NCI-H2171 (cell line): ENCODE measurements around the gene KLB.

Experiments
- DNase-seq: peaks from one replicate; lab custom pipeline; 2025; lab: John Stamatoyannopoulos, UW

KLB gene

DNA sequence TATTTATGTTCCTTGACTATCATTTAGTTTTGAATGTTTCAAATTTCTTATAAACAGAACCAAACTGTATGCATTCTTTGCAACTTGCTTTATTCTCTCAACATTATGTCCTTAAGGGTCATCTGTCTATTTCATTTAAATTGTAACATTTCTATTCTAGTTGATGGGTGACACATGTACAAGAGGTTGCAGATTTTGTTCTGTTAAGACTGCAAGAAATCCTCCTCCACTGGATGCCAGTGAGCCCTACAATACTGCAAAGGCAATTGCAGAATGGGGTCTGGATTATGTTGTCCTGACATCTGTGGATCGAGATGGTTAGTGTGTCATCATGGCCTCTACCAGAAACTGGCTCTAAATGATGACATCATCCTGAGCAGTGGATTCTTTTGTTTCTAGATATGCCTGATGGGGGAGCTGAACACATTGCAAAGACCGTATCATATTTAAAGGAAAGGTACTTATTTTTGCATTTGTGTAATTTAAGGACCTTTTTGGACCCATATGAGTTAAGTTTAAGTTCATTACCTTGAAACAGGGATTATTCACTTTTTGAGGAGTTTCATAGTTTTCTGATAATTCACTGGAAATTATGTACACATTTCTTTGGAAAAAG, 58.3 kb downstream of the KLB start:
- DNase-seq: no peak

DNA sequence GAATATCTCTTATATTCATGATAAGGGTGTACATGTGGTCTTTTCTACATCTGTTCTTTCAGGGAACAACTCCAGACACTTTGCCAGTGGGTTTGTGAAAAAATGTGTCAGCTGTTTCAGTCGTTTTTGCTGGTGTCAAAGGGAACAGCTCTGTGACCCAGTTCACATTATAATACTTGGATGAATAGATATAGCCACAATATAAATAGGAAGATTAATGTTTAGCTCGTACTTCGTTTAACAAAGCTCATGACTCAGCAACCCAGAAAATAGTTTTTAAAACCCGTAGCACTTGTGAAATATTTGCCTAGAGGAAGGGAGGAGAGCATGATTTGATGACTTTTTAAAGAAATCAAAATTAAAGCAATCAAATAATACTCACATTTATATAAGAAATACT, 60.0 kb downstream of the KLB start:
- DNase-seq: no peak

DNA sequence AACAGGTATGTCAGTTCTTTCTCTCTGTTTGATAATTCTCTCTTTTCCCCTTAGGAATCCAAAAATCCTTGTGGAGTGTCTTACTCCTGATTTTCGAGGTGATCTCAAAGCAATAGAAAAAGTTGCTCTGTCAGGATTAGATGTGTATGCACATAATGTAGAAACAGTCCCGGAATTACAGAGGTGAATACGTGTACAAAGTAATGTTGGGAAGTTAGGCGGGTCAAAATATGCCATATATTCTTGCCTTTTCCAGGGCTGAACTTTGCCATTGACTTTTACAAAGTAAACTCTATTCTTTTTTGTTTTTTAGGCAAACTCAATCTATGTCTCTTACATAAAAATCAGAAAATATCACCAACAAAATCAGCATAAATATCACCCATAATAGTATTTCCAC, 60.7 kb downstream of the KLB start:
- DNase-seq: no peak

DNA sequence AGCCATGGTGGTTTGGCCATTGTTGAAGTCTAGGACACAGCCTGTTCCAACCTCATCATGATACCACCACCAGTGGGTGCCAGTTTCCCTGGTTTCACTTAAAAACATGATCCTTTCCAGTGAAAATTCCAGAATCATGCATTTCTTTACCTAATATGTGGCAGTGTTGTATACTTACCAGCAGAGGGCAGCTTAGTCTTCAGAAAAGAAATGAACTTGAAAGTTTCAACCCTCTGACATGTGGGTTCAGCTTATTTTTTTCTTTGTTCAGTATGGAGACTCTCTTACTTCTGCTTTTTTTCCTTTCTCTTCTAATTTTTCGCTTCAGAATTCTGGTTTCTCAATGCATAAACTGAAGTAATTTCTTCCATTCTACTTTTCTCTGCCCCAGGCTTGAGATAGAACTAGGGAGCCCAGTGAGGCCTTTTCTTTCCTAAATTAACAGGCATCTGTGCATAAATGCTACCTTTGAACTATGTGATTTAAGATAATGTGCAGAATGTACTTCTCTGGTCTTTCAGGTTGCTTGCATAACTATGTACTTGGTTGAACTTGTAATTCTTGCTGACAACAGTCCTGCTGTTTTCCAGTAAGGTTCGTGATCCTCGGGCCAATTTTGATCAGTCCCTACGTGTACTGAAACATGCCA, 62.8 kb downstream of the KLB start:
- DNase-seq: peak; percentile 18

DNA sequence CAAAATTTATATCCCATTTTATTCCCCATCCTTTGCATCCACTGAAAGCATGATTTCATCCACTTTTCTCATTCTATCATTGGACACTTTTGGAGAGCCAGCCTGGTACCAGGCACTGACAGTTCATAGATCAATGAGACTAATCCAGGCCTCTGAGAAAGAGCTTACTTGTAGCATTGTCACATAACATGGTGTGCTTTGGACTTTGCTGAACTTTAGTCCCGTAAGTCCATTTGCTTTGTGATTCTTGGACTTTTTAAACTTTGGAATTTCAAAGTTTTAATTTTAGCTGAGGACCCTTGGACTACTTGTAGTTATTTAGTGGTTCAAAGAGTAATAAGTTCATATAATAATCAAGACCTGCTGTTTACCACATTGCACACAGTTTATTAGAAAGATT, 63.7 kb downstream of the KLB start:
- DNase-seq: no peak

DNA sequence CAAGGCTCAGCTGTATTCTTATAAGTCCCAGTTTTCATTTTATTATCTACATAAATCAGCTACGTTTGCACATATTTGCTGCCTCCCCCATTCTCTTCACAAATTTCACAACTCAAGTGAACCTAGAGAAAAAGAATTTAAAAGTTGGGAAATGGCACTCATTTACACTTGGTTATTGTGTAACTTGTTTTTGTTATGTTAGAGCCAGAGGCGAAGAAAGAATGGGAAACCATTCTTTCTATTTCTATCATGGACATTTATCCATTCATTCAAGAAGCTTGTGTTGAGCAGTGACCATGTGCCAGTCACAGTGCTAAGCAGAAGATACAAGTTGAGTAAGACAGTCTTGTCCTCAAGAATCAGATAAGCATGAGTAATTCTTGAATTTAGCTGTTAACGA, 65.7 kb downstream of the KLB start:
- no peak for DNase-seq

DNA sequence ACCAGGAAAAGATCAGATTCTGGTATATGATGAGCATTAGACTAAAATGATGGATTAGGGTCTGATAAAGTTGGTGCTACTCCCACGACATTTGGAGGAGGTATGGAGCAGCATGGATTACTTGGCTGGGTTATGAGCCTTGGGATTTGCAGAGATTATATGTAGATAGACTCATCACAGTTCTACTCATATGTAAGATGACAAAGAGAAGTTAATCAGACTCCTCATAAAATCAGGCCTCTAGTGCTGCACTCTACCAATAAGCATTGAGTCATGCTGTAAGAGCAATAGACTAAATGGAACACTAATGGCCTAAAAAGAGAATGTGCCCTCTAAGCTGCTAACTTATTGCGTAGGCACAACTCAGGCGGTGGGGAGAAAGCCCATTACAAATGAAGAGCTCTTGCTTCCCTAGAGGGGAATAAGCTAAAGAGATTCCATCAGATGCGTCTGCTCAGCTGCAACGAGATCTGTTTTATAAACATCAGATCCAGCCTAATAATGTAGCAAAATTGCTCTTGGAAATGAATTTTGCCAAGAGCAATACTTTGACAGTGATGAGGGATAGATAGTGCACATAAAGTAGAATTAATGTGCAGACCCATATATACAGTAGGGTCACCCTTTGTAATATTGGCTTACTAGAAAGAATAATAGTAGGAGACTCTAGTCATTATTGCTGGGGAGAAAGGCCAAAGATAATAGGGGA, 69.6 kb downstream of the KLB start:
- no peak for DNase-seq

DNA sequence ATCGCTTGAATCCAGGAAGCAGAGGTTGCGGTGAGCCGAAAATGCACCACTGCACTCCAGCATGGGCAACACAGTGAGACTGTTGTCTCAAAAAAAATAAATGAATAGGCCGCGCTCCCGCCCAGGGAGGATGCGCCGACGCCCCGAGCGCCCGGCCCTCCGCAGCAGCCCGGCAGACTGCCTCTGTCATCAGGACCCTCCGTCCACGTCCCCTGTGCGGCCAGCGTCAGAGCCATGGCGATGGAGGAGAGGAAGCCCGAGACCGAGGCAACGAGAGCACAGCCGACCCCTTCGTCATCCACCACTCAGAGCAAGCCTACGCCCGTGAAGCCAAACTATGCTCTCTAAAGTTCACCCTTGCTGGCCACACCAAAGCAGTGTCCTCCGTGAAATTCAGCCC, 73.5 kb downstream of the KLB start:
- no peak for DNase-seq

DNA sequence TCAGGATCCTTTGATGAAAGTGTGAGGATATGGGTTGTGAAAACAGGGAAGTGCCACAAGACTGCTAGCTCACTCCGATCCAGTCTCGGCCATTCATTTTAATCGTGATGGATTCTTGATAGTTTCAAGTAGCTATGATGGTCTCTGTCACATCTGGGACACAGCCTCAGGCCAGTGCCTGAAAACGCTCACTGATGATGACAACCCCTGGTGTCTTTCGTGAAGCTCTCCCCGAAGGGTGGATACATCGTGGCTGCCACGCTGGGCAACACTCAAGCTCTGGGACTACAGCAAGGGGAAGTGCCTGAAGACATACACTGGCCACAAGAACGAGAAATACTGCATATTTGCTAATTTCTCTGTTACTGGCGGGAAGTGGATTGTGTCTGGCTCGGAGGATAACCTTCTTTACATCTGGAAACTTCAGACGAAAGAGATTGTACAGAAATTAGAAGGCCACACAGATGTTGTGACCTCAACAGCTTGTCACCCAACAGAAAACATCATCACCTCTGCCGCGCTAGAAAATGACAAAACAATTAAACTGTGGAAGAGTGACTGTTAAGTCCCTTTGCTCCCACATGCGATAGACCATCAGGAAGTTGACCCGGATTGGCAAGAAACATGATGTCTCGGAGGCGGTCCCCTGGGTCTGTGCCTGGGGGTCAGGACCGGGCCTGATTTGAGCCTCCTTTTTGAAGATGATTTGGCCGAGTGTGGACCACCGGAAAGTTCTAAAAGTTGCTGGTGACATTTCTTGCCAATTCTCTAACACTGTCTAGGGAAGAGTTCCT, 74.4 kb downstream of the KLB start:
- no peak for DNase-seq

DNA sequence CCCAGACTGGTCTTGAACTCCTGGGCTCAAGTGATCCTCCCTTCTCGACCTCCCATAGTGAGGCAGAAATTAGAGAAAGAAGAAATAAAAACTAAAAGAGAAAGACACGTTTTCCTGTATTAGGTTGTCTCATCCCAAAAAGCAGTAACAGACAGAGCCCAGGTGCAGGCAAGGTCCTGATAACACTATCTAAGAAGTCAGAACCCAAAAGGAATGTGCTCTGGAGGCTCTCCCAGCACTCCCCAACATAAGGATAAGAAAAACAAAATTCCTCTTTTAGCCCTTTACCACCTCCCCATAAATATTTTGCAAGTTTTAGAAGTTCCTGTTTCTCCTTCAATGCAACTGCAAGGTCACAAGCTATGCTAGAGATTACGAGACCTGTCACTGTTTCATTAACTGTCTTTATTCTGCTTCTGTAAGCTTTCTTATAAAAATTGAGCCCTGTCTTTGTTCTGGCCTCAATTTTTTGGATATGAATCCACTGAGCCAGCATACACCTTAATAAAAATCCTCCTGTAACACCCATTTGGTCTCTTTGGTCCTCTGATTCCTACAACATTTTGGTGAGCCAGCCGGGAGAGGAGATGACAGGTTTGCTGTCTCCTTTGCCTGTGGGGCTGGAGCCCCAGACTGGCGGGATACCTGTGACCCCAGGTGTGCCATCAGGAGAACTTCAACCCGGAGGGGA, 78.0 kb downstream of the KLB start:
- DNase-seq: no peak

DNA sequence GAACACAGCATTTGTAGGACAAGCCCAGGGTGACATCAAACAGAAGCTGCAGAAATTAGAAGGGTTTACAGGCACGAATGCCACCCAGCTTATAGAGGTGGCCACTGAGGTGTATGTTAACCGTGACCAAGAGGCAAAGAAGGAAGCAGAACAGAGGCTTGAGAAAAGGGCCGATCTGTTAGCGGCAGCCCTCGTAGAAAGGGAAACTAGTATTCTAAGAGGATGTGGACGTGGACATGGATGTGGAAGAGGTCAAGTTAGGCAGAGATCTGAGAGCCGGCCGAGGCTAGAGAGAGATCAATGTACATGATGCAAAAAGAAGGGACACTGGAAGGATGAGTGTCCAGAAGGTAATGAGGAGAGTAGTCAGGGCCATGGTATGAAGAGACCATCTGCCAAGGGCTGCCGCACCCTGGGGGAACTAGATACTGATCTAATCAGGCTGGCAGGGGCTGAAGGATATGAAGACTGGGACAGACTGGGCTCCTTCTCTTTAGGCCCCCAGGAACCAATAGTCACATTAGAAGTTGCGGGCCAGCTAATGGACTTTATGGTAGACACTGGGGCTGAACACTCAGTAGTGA, 79.6 kb downstream of the KLB start:
- no peak for DNase-seq

DNA sequence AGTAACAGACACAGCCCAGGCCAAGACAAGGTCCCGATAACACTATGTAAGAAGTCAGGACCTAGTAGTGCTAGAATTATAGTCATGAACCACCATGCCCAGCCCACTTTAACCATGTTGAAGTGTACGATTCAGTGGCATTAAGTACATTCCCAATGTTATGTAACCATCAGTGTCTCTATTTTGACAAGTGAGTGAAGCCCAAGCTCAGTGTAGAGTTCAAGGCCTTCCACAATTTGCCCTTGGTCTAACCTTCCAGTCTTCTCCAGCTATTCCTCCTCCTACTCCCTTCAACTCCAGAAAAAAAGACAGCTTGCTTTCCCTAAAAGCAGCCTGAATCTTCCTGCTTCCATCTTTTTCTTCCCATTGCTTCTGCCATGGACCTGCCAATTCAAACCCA, 83.6 kb downstream of the KLB start:
- no peak for DNase-seq

DNA sequence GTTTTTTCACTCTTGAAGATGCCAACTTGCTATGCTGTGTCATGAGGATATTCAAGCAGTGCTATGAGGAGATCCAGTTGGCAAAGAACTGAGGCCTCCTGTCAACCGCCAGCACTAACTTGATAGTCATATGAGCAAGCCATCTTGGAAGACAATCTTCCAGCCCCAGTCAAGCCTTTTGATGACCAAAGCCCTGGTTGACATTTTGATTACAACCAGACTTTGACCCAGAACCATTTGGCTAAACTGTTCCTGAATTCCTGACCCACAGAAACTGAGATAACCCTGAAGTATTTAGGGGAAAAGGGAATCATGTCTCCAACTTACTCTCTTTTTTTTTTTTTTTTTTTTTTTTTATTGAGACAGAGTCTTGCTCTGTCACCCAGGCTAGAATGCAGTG, 87.6 kb downstream of the KLB start:
- no peak for DNase-seq

DNA sequence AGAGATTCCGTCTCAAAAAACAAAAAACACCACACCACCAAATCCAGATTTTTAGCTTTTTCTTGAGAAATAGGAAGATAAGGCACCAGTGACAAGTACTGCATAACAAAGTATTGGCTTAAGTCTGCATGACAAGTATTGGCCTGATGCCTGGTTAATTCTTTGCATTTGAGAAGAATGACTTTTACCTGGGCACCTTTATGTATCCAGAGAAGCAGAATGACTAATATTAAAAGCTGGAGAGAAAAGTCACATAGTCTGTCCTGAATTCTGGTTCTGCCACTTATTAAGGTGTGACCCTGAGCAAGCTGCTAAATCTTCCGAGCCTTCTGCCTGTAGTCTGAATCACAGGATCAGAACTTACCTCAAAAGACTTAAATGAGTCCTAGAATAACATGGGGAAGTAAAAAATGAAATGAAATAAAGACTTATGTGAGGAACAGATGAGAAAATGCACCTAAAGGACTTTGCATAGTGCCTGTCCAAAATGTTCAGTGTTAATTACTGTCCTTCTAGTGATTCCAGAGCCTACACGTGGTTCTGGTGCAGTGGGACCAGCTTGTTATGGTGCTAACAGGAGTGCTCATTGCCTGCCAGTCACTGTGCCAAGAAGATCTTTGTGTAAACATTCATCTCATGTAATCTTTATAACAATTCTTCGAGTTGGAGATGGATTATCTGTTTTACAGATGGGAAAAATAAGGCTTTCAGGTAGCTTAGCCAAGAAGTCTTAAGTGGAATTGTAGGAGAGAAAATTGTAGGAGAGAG, 88.9 kb downstream of the KLB start:
- DNase-seq: no peak

DNA sequence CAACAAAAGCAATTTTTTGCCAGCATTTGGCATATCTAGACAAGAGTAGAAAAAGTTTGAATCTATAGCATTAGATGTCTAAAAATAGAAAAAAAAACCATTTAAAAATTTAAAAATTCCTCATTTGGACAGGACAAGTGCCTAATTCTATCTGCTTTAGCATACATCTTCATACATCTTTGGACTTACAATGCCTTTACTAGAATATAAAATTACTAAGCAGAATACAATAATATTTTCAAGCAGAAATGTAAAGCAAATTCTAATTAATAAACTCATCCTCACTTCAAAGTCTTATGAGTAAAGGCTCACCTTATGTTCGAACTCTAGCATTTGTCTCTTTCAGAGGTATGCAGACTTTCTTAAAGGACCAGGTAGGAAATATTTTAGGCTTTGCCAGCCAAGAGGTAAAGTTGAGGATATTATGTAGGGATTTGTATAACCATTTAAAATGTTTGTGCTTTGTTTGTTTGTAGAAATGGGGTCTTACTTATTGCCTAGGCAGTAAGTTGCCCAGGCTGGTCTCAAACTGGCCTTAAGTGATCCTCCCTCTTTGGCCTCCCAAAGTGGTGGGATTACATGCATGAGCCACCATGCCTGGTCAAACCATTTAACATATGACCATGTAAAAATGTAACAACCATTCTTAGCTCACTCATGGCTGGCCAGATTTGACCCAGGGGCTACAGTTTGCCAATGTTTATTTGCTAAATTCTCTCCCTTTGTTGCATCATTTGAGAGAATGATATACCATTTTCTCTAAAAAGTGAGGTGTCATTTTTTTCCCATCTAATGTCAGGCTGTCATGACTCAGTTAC, 91.4 kb downstream of the KLB start:
- no peak for DNase-seq

DNA sequence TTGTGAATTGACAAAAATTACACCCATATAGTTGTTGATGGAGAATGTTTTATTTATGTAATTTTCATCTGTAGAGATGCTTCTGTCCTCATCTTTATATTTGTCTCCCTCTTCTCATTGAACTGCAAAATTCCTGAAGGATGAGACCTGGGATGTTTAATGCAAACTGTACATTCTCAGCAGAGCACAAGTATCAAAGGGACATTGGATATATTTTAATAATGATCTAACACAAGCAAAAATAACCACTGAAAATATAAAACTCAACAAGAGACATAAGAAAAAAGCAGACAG, 91.9 kb downstream of the KLB start:
- DNase-seq: no peak
